DOHH2 (cell line): ENCODE measurements around the gene C1orf35.

Experiments used
- H3F3A ChIP-seq: fragments of 200-600 bp; sonication (generic), shearing (Covaris generic); 2 replicates; pipeline ENCODE4 v1.6.0; 2016; ENCODE audit warnings: antibody characterized with exemption, mild to moderate bottlenecking; ENCODE audit not compliant: control insufficient read depth, insufficient read depth
- H3K27ac ChIP-seq: fragments of 200-600 bp; sonication (generic); 2 replicates; pipeline ENCODE4 v1.5.1; 2014; ENCODE audit warnings: low read depth, mild to moderate bottlenecking, low read length, moderate library complexity
- H3K27me3 ChIP-seq: fragments of 200-600 bp; sonication (generic); 2 replicates; pipeline ENCODE4 v1.6.1; 2014; ENCODE audit warnings: mild to moderate bottlenecking, low read length, mixed read lengths; ENCODE audit not compliant: control insufficient read depth
- H3K36me3 ChIP-seq: fragments of 200-600 bp; sonication (generic); 2 replicates; pipeline ENCODE4 v1.6.1; 2014; ENCODE audit warnings: mild to moderate bottlenecking, low read length, moderate library complexity, mixed read lengths; ENCODE audit not compliant: control insufficient read depth
- H3K4me1 ChIP-seq: fragments of 200-600 bp; sonication (generic); 2 replicates; pipeline ENCODE4 v1.6.1; 2014; ENCODE audit warnings: mild to moderate bottlenecking, low read length, mixed read lengths; ENCODE audit not compliant: control insufficient read depth
- H3K4me2 ChIP-seq: fragments of 200-600 bp; sonication (generic); 2 replicates; pipeline ENCODE4 v1.6.0; 2014; ENCODE audit warnings: mild to moderate bottlenecking, low read length, moderate library complexity
- H3K4me3 ChIP-seq: fragments of 200-600 bp; sonication (generic); 2 replicates; pipeline ENCODE4 v1.5.1; 2014; ENCODE audit warnings: mild to moderate bottlenecking, low read length, mixed read lengths
- H3K79me2 ChIP-seq: fragments of 200-600 bp; sonication (generic); 2 replicates; pipeline ENCODE4 v1.6.1; 2014; ENCODE audit warnings: mild to moderate bottlenecking, low read length, mixed read lengths; ENCODE audit not compliant: control insufficient read depth
- H3K9me2 ChIP-seq: fragments of 200-600 bp; sonication (generic); replicated peaks from 2 replicates; pipeline ENCODE4 v1.6.1; 2014; ENCODE audit warnings: mild to moderate bottlenecking, low read length, mixed read lengths; ENCODE audit not compliant: control insufficient read depth
- H3K9me3 ChIP-seq: fragments of 200-600 bp; sonication (generic); 2 replicates; pipeline ENCODE4 v1.6.1; 2014; ENCODE audit warnings: antibody characterized with exemption, low read length, mixed read lengths; ENCODE audit not compliant: control insufficient read depth, insufficient read depth
- H4K20me1 ChIP-seq: fragments of 200-600 bp; sonication (generic); 2 replicates; pipeline ENCODE4 v1.6.0; 2014; ENCODE audit warnings: low read depth, mild to moderate bottlenecking, antibody characterized with exemption, low read length, moderate library complexity; ENCODE audit not compliant: control insufficient read depth, insufficient read depth
- EZH2phosphoT487 ChIP-seq: fragments of 200-600 bp; sonication (generic); IDR thresholded peaks from 2 replicates; pipeline ENCODE4 v1.6.1; 2017; ENCODE audit warnings: borderline replicate concordance, mild to moderate bottlenecking, antibody characterized with exemption, low read length, moderate library complexity, mixed read lengths
- TF ChIP-seq, protein P1 (sequence below): fragments of 200-600 bp; sonication (generic); IDR thresholded peaks from one replicate; pipeline ENCODE4 v1.5.1; 2014; ENCODE audit warnings: antibody characterized with exemption, mild to moderate bottlenecking, low read depth, low read length; ENCODE audit not compliant: poor library complexity, severe bottlenecking

The C1orf35 gene

DNA sequence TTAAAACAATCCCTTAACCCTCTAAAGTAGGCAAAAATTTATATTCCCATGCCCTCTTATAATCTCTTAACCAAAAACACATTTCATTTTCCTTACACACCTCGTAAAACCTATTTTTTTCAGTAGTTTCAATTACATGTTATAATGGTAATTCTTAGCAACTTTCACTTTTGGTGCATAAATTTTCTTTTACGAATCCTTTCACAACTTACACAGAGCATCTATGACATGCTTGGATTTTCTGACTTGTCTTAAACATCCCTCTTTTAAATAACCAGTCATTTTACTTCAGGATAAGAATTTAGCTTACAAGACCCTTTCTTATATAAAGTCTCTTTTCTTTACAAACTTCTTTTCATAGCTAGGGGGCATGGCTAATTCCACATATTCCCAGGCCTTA is 14.9 kb upstream of the C1orf35 start:
- Histone ChIP-seq H3K79me2 (no peaks in the 10 kb centered on the region), H3K9me2 (no peaks in the 10 kb centered on the region), H3K4me1 (peaks cover 10% of the 10 kb centered on the region), H3K4me2 (no peak overlapping the region), H3K36me3 (no peaks in the 10 kb centered on the region), H3K27ac (no peak overlapping the region), H3F3A (no peaks in the 10 kb centered on the region), H3K27me3 (no peaks in the 10 kb centered on the region), H4K20me1 (no peaks in the 10 kb centered on the region), H3K4me3 (no peak overlapping the region), H3K9me3 (peaks cover 8% of the 10 kb centered on the region; the same call in 1 of the 2 replicates)
- TF ChIP-seq EZH2phosphoT487: no peak
- TF ChIP-seq, protein P1, sequence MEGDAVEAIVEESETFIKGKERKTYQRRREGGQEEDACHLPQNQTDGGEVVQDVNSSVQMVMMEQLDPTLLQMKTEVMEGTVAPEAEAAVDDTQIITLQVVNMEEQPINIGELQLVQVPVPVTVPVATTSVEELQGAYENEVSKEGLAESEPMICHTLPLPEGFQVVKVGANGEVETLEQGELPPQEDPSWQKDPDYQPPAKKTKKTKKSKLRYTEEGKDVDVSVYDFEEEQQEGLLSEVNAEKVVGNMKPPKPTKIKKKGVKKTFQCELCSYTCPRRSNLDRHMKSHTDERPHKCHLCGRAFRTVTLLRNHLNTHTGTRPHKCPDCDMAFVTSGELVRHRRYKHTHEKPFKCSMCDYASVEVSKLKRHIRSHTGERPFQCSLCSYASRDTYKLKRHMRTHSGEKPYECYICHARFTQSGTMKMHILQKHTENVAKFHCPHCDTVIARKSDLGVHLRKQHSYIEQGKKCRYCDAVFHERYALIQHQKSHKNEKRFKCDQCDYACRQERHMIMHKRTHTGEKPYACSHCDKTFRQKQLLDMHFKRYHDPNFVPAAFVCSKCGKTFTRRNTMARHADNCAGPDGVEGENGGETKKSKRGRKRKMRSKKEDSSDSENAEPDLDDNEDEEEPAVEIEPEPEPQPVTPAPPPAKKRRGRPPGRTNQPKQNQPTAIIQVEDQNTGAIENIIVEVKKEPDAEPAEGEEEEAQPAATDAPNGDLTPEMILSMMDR: no peak

DNA sequence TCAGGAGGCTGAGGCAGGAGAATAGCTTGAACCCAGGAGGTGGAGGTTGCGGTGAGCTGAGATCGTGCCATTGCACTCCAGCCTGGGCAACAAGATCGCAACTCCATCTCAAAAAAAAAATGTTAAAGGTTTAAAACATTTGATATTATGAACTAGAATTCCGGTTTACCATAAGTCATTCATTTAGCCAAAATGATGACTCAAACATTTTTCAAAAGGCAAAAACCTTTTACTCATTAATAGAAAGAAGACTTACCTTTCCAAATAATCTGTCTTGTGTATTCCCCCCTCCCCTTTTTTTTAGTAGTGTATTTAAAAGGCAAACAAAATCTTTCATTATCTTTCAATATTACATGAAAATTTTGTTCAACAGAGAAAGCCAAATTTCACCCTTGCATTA is 14.2 kb upstream of the C1orf35 start:
- H3K4me3 ChIP-seq: no peak overlapping the region
- no peaks in the 10 kb centered on the region for H3K36me3 ChIP-seq
- no peaks in the 10 kb centered on the region for H3K79me2 ChIP-seq
- no peaks in the 10 kb centered on the region for H3K27me3 ChIP-seq
- H3K4me2 ChIP-seq: no peak overlapping the region
- no peak overlapping the region for H3K27ac ChIP-seq
- TF ChIP-seq EZH2phosphoT487: no peak
- TF ChIP-seq, protein P1: no peak
- no peaks in the 10 kb centered on the region for H3F3A ChIP-seq
- H3K9me3 ChIP-seq: peaks cover 8% of the 10 kb centered on the region; the same call in 1 of the 2 replicates
- H3K4me1 ChIP-seq: peaks cover 10% of the 10 kb centered on the region
- H3K9me2 ChIP-seq: no peaks in the 10 kb centered on the region
- H4K20me1 ChIP-seq: no peaks in the 10 kb centered on the region

DNA sequence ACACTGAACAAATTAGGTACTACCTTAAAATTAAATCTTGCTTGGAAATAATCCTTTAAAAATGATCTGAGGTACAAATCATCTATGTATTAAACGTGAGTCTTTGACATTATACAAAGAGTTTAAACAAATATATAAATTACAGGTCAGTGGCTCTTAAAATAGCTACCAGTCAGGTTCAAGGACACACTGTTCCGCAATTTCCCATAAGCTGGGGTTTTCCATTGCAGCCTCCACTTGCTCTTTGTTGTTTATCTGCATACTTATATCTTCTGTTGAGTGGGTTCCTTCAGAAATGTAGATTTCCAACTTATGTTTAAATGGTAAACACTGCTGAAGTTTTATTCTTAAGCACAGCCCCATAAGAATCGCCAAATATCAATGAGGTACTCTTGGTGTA is 11.7 kb upstream of the C1orf35 start:
- H3K27ac ChIP-seq: no peak overlapping the region
- H3F3A ChIP-seq: peaks cover 5% of the 10 kb centered on the region; the same call in 1 of the 2 replicates
- no peaks in the 10 kb centered on the region for H3K27me3 ChIP-seq
- no peak overlapping the region for H3K4me2 ChIP-seq
- no peaks in the 10 kb centered on the region for H3K36me3 ChIP-seq
- TF ChIP-seq, protein P1: no peak
- no peak for TF ChIP-seq EZH2phosphoT487
- no peak overlapping the region for H3K4me3 ChIP-seq
- peaks cover 7% of the 10 kb centered on the region for H3K4me1 ChIP-seq
- no peaks in the 10 kb centered on the region for H4K20me1 ChIP-seq
- peaks cover 5% of the 10 kb centered on the region; the same call in 1 of the 2 replicates for H3K9me3 ChIP-seq
- no peaks in the 10 kb centered on the region for H3K9me2 ChIP-seq
- no peaks in the 10 kb centered on the region for H3K79me2 ChIP-seq
